ENCODE results near the gene NLGN1. TPM values are rescaled to one million over a fixed set of nuclear protein-coding genes. Genes with fewer than 3 reads are reported as not detected.

Gene NLGN1
- total RNA-seq, 1 donor from 2014 or later, result 3.9 TPM

GRCh38 chr3:173584093-173584837 lies 186.7 kb downstream of the NLGN1 start:
- H3K27me3 ChIP-seq (ENCODE audit: low read depth), result no peaks in the 10 kb centered on the region
- no peak for DNase-seq
- intact Hi-C loops (cut with DNase I), result no loop called here

GRCh38 chr3:173584838-173585831 lies 187.6 kb downstream of the NLGN1 start:
- no peaks in the 10 kb centered on the region for H3K36me3 ChIP-seq
- H3K27me3 ChIP-seq (ENCODE audit: low read depth), result no peaks in the 10 kb centered on the region
- no peak overlapping the region for H3K27ac ChIP-seq
- intact Hi-C loops (cut with DNase I), result no loop called here
- peak overlapping the region; percentile 43 for H3K4me3 ChIP-seq
- DNase-seq (no peak), ATAC-seq (peak; percentile 57 to 85)
- no peaks in the 10 kb centered on the region for H3K4me1 ChIP-seq
- H3K9me3 ChIP-seq, result no peaks in the 10 kb centered on the region
- TF ChIP-seq, protein P1, sequence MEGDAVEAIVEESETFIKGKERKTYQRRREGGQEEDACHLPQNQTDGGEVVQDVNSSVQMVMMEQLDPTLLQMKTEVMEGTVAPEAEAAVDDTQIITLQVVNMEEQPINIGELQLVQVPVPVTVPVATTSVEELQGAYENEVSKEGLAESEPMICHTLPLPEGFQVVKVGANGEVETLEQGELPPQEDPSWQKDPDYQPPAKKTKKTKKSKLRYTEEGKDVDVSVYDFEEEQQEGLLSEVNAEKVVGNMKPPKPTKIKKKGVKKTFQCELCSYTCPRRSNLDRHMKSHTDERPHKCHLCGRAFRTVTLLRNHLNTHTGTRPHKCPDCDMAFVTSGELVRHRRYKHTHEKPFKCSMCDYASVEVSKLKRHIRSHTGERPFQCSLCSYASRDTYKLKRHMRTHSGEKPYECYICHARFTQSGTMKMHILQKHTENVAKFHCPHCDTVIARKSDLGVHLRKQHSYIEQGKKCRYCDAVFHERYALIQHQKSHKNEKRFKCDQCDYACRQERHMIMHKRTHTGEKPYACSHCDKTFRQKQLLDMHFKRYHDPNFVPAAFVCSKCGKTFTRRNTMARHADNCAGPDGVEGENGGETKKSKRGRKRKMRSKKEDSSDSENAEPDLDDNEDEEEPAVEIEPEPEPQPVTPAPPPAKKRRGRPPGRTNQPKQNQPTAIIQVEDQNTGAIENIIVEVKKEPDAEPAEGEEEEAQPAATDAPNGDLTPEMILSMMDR (IDR thresholded peaks at IDR 0.05), result no peak

More at GRCh38 chr3:173584093-173584837, 186.7 kb downstream of the NLGN1 start:
- Histone ChIP-seq H3K4me1 (no peaks in the 10 kb centered on the region), H3K36me3 (no peaks in the 10 kb centered on the region), H3K9me3 (no peaks in the 10 kb centered on the region), H3K4me3 (peak overlapping the region; percentile 43), H3K27ac (no peak overlapping the region)
- TF ChIP-seq, protein P1 (IDR thresholded peaks at IDR 0.05), result peak; percentile 54
- ATAC-seq, result peak in 1 of 2 donors; percentile 72

DNA sequence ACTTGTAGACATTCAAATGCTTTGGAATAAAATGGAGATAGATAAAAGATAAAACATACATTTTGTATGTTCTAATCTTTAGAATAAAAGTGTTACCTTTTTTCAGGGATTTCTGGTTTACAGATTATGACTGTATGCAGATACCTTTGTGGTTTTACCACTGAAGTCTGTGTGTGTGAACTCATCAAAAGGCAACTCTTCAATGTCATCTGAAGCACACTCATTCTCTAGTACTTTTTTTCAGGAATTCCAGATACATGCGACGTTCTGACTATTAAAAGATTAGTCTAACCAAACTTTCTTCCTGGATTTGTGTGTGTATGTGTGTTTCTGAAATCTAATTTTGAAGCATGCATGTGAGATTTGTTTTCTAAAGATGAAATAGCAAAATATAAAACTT lies 188.6 kb downstream of the NLGN1 start:
- DNase-seq (no peak), ATAC-seq (no peak)
- intact Hi-C loops (cut with DNase I), result no loop called here
- no peaks in the 10 kb centered on the region for H3K9me3 ChIP-seq
- H3K4me3 ChIP-seq, result no peak overlapping the region
- H3K4me1 ChIP-seq, result no peaks in the 10 kb centered on the region
- no peak overlapping the region for H3K27ac ChIP-seq
- TF ChIP-seq, protein P1 (IDR thresholded peaks at IDR 0.05), result no peak
- no peaks in the 10 kb centered on the region for H3K27me3 ChIP-seq (ENCODE audit: low read depth)
- no peaks in the 10 kb centered on the region for H3K36me3 ChIP-seq

DNA sequence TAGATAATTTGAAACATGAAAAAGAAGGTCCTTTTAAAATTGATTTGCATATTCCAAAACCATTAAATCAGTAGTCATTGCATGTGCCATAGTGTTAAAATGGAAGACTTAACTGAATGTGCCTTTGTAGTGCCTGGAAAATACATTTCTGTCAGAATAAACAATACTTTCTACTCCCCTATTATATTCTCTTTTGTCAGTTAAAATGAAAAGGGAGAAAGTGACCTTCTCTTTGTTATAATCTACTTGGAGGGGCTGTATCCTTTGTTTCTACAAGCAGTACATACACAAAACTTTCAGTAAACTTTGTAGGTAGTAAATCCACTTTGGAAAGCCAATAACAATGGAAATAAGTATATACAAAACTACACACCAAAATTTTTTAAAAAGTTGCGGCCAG lies 189.5 kb downstream of the NLGN1 start:
- H3K27ac ChIP-seq, result no peak overlapping the region
- H3K4me3 ChIP-seq, result no peak overlapping the region
- H3K4me1 ChIP-seq, result no peaks in the 10 kb centered on the region
- H3K27me3 ChIP-seq (ENCODE audit: low read depth), result no peaks in the 10 kb centered on the region
- TF ChIP-seq, protein P1 (IDR thresholded peaks at IDR 0.05), result no peak
- no peak for ATAC-seq
- DNase-seq, result no peak
- intact Hi-C loops (cut with DNase I), result no loop called here
- H3K36me3 ChIP-seq, result no peaks in the 10 kb centered on the region
- no peaks in the 10 kb centered on the region for H3K9me3 ChIP-seq

DNA sequence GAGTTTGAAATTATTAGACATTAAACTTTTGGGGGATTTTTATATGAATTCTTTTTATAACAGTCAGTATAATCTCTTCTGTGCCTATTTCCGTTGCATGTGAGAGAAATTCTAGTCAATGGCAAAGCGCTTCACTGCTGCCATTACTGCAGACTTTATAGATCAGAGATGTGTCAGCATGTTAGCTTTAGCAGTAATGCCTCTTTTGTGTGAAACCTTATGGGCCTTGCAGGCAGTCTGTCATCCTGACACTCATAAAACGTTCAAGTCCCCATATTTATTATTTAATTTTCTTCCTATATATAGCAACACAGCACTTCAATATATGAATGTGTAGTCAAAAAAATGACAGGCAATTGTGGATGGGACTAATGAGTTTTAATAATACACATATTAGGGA lies 191.0 kb downstream of the NLGN1 start:
- ATAC-seq, result no peak
- H3K4me3 ChIP-seq, result no peak overlapping the region
- intact Hi-C loops (cut with DNase I), result no loop called here

More for the DNA sequence above, 191.0 kb downstream of the NLGN1 start:
- TF ChIP-seq, protein P1 (IDR thresholded peaks at IDR 0.05), result no peak
- Histone ChIP-seq H3K27ac (no peak overlapping the region), H3K4me1 (no peaks in the 10 kb centered on the region), H3K27me3 (ENCODE audit: low read depth) (no peaks in the 10 kb centered on the region), H3K36me3 (no peaks in the 10 kb centered on the region), H3K9me3 (no peaks in the 10 kb centered on the region)
- no peak for DNase-seq

All from lower lobe of right lung (tissue), 2 donors.